K562 (cell line): ENCODE results near the gene ZNF277. TPM values are rescaled to one million over a fixed set of nuclear protein-coding genes. Genes with fewer than 3 reads are reported as not detected.

Source experiments
- CREBBP ChIP-seq: IDR thresholded peaks from one replicate; pipeline ENCODE4 v1.6.1; 2012; ENCODE audit warnings: low read depth, mild to moderate bottlenecking, control low read depth, inconsistent platforms, low read length
- CUX1 ChIP-seq: fragments of 200-800 bp; sonication (Bioruptor generic); IDR thresholded peaks from 2 replicates; pipeline ENCODE4 v1.6.1; 2016; ENCODE audit warnings: missing genetic modification characterization, missing compliant biosample characterization
- ZBED1 ChIP-seq: IDR thresholded peaks from 2 replicates; pipeline ENCODE4 v1.6.1; 2014
- ZBTB12 ChIP-seq: fragments of 250-450 bp; sonication (Bioruptor Pico); IDR thresholded peaks from 2 replicates; pipeline ENCODE4 v1.4.0; 2020
- polyA plus RNA-seq, 8 experiments: library from polyadenylated mRNA; depleted of rRNA in 4 of 8; stranded (reverse) in 5 of 8; unstranded in 3 of 8; fragments of >200 nt; fragmentation: Nextera tagmentation in 2 of 8; fragmentation: Illumina TruSeq in 1 of 8; extraction: Ambion mirVana in 2 of 8; extraction: Trizol in 1 of 8; gene quantifications; 2 replicates each; pipeline versions ENCODE4 v1.2.1 to v1.2.3, GENCODE V29; 2011 to 2014; ENCODE audit warnings: inconsistent platforms in 1 of 8, missing spikeins in 1 of 8
- total RNA-seq, 7 experiments: library from RNA; depleted of rRNA in 6 of 7; stranded (reverse); fragments of >200 nt in 6 of 7; fragmentation: Illumina TruSeq in 2 of 7; extraction: Trizol in 2 of 7; gene quantifications; 2 replicates each; pipeline versions ENCODE4 v1.2.1 to v1.2.3, GENCODE V29; 2011 to 2021; ENCODE audit warnings: low replicate concordance in 1 of 7

The ZNF277 gene
- total and polyA plus RNA-seq, 9 of the 15 experiments (the other 6 are each of a cell fraction or from before 2014, with no cell fraction given), result 18.8 to 33.5 (median 27.7) TPM

GRCh38 chr7:112228632-112229031, 22.1 kb downstream of the ZNF277 start (continued):
- TF ChIP-seq CUX1 (CRISPR knock-in tag), result no peak
- no peak for TF ChIP-seq CREBBP
- no peak for TF ChIP-seq ZBTB12 (CRISPR knock-in tag)
- TF ChIP-seq ZBED1, result no peak
